CD4-positive, alpha-beta T cell (primary cell): Measurements from ENCODE around the gene TMEM115. TPM values are rescaled to one million over a fixed set of nuclear protein-coding genes. Genes with fewer than 3 reads are reported as not detected.
A peak's percentile ranks its signal among the peaks of the same experiment; 100 is the strongest.

Experiments used
- ATAC-seq: fragments of 200-7000 bp; cut with Tn5 transposase; one replicate; pipeline ENCODE4 v1.10.0; 2022; ENCODE audit warnings: mild to moderate bottlenecking; ENCODE audit not compliant: poor library complexity
- CTCF ChIA-PET: fragments of 350-600 bp; sonication (Branson Sonifier 250); formaldehyde crosslinking; loops from one replicate; lab custom pipeline; 2021; ENCODE audit warnings: antibody characterized with exemption, inconsistent platforms; lab: Charles Lee
- POLR2A ChIA-PET: fragments of 350-600 bp; sonication (Branson Sonifier 250); formaldehyde crosslinking; loops from one replicate; lab custom pipeline; 2021; ENCODE audit warnings: antibody characterized with exemption, inconsistent platforms; lab: Charles Lee
- DNase-seq, 14 experiments: peaks; one replicate each; pipeline ENCODE4 v3.0.0-alpha.2; 2013 to 2020; ENCODE audit warnings: mixed read lengths in 2 of 14
- H3K27ac ChIP-seq, 2 donors: one replicate each; pipeline versions ENCODE4 v1.5.1 to v1.7.0; 2013; ENCODE audit warnings: low read length in 2 of 2, low read depth in 1 of 2, mild to moderate bottlenecking in 1 of 2
- H3K27me3 ChIP-seq, 2 experiments: 1 replicate in 1 of 2; 2 replicates in 1 of 2; pipeline versions ENCODE4 v1.6.1 to v1.7.0; 2013; ENCODE audit warnings: low read length in 2 of 2, control low read depth in 1 of 2, mild to moderate bottlenecking in 1 of 2, moderate library complexity in 1 of 2; ENCODE audit not compliant: insufficient read depth in 2 of 2, control insufficient read depth in 1 of 2
- H3K36me3 ChIP-seq: one replicate; pipeline ENCODE4 v1.6.1; 2013; ENCODE audit warnings: low read length, control low read depth; ENCODE audit not compliant: insufficient read depth
- H3K4me1 ChIP-seq: one replicate; pipeline ENCODE4 v1.6.1; 2013; ENCODE audit warnings: low read length, control low read depth; ENCODE audit not compliant: insufficient read depth
- H3K4me3 ChIP-seq: one replicate; pipeline ENCODE4 v1.5.1; 2013; ENCODE audit warnings: mild to moderate bottlenecking, low read length, moderate library complexity
- H3K9me3 ChIP-seq, 2 experiments: 1 replicate in 1 of 2; 2 replicates in 1 of 2; pipeline versions ENCODE4 v1.6.1 to v1.7.0; 2013; ENCODE audit warnings: low read length in 2 of 2, mild to moderate bottlenecking in 2 of 2, control low read depth in 1 of 2, moderate library complexity in 1 of 2; ENCODE audit not compliant: control insufficient read depth in 1 of 2, insufficient read depth in 1 of 2
- H3K27ac Mint-ChIP-seq: one replicate; pipeline ENCODE4 v1.8.0; 2020; ENCODE audit warnings: mixed read lengths
- H3K27me3 Mint-ChIP-seq: one replicate; pipeline ENCODE4 v1.8.0; 2021; ENCODE audit warnings: mixed read lengths
- H3K36me3 Mint-ChIP-seq: one replicate; pipeline ENCODE4 v1.8.0; 2021; ENCODE audit warnings: low read depth, mixed read lengths
- H3K4me1 Mint-ChIP-seq: one replicate; pipeline ENCODE4 v1.8.0; 2021; ENCODE audit warnings: low read depth, mixed read lengths
- H3K4me3 Mint-ChIP-seq: one replicate; pipeline ENCODE4 v1.8.0; 2020; ENCODE audit warnings: mild to moderate bottlenecking, mixed read lengths
- H3K9me3 Mint-ChIP-seq: one replicate; pipeline ENCODE4 v1.8.0; 2020; ENCODE audit warnings: mixed read lengths
- CTCF ChIP-seq: fragments of 200-600 bp; IDR thresholded peaks from one replicate; pipeline ENCODE4 v1.8.0; 2022; ENCODE audit warnings: antibody characterized with exemption, mild to moderate bottlenecking
- intact Hi-C, 2 experiments: fragments of 100-400 bp; cut with DNase I in 1 of 2; cut with micrococcal nuclease in 1 of 2; formaldehyde crosslinking; loops; one replicate each; pipeline versions ENCODE4 v1.15.1 to v1.9.0; 2023 to 2025; cut with DNase I, micrococcal nuclease
- total RNA-seq, 174 experiments: library from RNA in 2 of 174; stranded (reverse) in 2 of 174; gene quantifications; one replicate each; pipeline ENCODE4 v1.2.3 and lab custom pipeline; 2021 to 2026

TMEM115 gene
- total RNA-seq, 2 experiments from 2014 or later: 19.0 to 19.9 TPM

- peaks cover 30% of the 10 kb centered on the region for H3K4me1 Mint-ChIP-seq
- H3K36me3 Mint-ChIP-seq: peaks cover 39% of the 10 kb centered on the region
- H3K27me3 ChIP-seq: no peaks in the 10 kb centered on the region
- H3K27ac Mint-ChIP-seq: no peak overlapping the region
- intact Hi-C loops: no loop called here
- no peak for DNase-seq
- no peaks in the 10 kb centered on the region for H3K9me3 ChIP-seq
- H3K27me3 Mint-ChIP-seq: no peaks in the 10 kb centered on the region
- no peaks in the 10 kb centered on the region for H3K9me3 Mint-ChIP-seq
- peaks cover 54% of the 10 kb centered on the region for H3K4me1 ChIP-seq
- H3K4me3 Mint-ChIP-seq: peak overlapping the region; percentile 97
- ATAC-seq: no peak
- ChIA-PET POLR2A (interaction anchor here (4.7 kb wide), 1 partner anchor 11 kb away, joined by 58 read pairs; no protein-coding TSS in a partner anchor), CTCF (no interaction called here)
- peaks cover 30% of the 10 kb centered on the region for H3K36me3 ChIP-seq
- H3K4me3 ChIP-seq: no peak overlapping the region
- TF ChIP-seq CTCF: no peak
- H3K27ac ChIP-seq: no peak overlapping the region
Measured at GRCh38 chr3:50326182-50326541, 33.2 kb downstream of the TMEM115 start.

GRCh38 chr3:50325497-50326181, 33.7 kb downstream of the TMEM115 start:
- POLR2A ChIA-PET: interaction anchor here (4.7 kb wide), 1 partner anchor 12 kb away, joined by 58 read pairs; no protein-coding TSS in a partner anchor
- intact Hi-C loops: no loop called here
- H3K27me3 Mint-ChIP-seq: no peaks in the 10 kb centered on the region
- H3K36me3 Mint-ChIP-seq: peaks cover 34% of the 10 kb centered on the region
- TF ChIP-seq CTCF: no peak
- Histone ChIP-seq H3K9me3 (no peaks in the 10 kb centered on the region), H3K4me3 (no peak overlapping the region), H3K36me3 (peaks cover 25% of the 10 kb centered on the region), H3K27ac (no peak overlapping the region), H3K4me1 (peaks cover 56% of the 10 kb centered on the region), H3K27me3 (no peaks in the 10 kb centered on the region)
- no peaks in the 10 kb centered on the region for H3K9me3 Mint-ChIP-seq
- H3K4me3 Mint-ChIP-seq: peak overlapping the region; percentile 42
- H3K4me1 Mint-ChIP-seq: peaks cover 32% of the 10 kb centered on the region
- DNase-seq: peak in 1 of 14 experiments; percentile 19
- peak overlapping the region; percentile 54 for H3K27ac Mint-ChIP-seq
- no peak for ATAC-seq
- CTCF ChIA-PET: interaction anchor here (1.7 to 2.4 kb wide), 3 partner anchors 12 to 34 kb away, joined by 9 to 19 read pairs (median 18); partner anchors contain the start of genes HYAL3, IFRD2 and NAA80

- ChIA-PET CTCF (interaction anchor here (1.4 to 2.4 kb wide), 7 partner anchors 9 to 33 kb away, joined by 5 to 19 read pairs (median 8); partner anchors contain the start of genes CYB561D2, HYAL3, IFRD2 and NAA80), POLR2A (interaction anchor here (0.7 to 1.8 kb wide), 2 partner anchors 12 to 33 kb away, joined by 3 to 12 read pairs; no protein-coding TSS in a partner anchor)
- peaks cover 37% of the 10 kb centered on the region for H3K4me1 Mint-ChIP-seq
- no peaks in the 10 kb centered on the region for H3K9me3 Mint-ChIP-seq
- peak overlapping the region; percentile 54 for H3K27ac Mint-ChIP-seq
- no peak for ATAC-seq
- Histone ChIP-seq H3K27ac (no peak overlapping the region), H3K36me3 (peaks cover 20% of the 10 kb centered on the region), H3K4me3 (no peak overlapping the region), H3K27me3 (no peaks in the 10 kb centered on the region), H3K9me3 (no peaks in the 10 kb centered on the region), H3K4me1 (peaks cover 62% of the 10 kb centered on the region)
- DNase-seq: peak in 1 of 14 experiments; percentile 16
- H3K27me3 Mint-ChIP-seq: no peaks in the 10 kb centered on the region
- no peak for TF ChIP-seq CTCF
- intact Hi-C loops: no loop called here
- peaks cover 29% of the 10 kb centered on the region for H3K36me3 Mint-ChIP-seq
- peak overlapping the region; percentile 68 for H3K4me3 Mint-ChIP-seq
Measured at GRCh38 chr3:50325113-50325480, 34.2 kb downstream of the TMEM115 start.
